Esophagus squamous epithelium (tissue), 4 donors: ENCODE measurements around the gene ANKHD1.

Experiments
- CTCF ChIP-seq, 6 experiments: fragments of 450-650 bp in 4 of 6; fragments of 200-600 bp in 2 of 6; sonication (generic) in 2 of 6; IDR thresholded peaks; one replicate each; pipeline ENCODE4 v1.5.1; 2016 to 2019; ENCODE audit warnings: antibody characterized with exemption in 6 of 6, mild to moderate bottlenecking in 4 of 6, moderate library complexity in 4 of 6
- POLR2A ChIP-seq, 4 donors: fragments of 450-650 bp; IDR thresholded peaks; one replicate each; pipeline ENCODE4 v1.6.1; 2017; ENCODE audit warnings: antibody characterized with exemption in 4 of 4, mild to moderate bottlenecking in 4 of 4, moderate library complexity in 3 of 4

GRCh38 chr5:140417235-140417634, 15.6 kb downstream of the ANKHD1 start:
- TF ChIP-seq CTCF (IDR thresholded peaks at IDR 0.05): no peak
- no peak for TF ChIP-seq POLR2A (IDR thresholded peaks at IDR 0.05)
